H9 (cell line): Measurements from ENCODE around the gene SMYD2. TPM values are rescaled to one million over a fixed set of nuclear protein-coding genes. Genes with fewer than 3 reads are reported as not detected.
A peak's percentile ranks its signal among the peaks of the same experiment; 100 is the strongest.

Experiments used
- DNase-seq: peaks from one replicate; pipeline ENCODE4 v3.0.0-alpha.2; 2017
- H2AFZ ChIP-seq: one replicate; pipeline ENCODE4 v1.6.1; 2013; ENCODE audit warnings: mild to moderate bottlenecking, low read length, control low read depth, moderate library complexity
- H2AK5ac ChIP-seq: 2 replicates; pipeline ENCODE4 v1.6.1; 2013; ENCODE audit warnings: low read length, control low read depth, mixed read lengths; ENCODE audit not compliant: insufficient read length
- H2BK120ac ChIP-seq: one replicate; pipeline ENCODE4 v1.6.1; 2013; ENCODE audit warnings: low read depth, mild to moderate bottlenecking, low read length, control low read depth, inconsistent platforms; ENCODE audit not compliant: poor library complexity, severe bottlenecking
- H2BK12ac ChIP-seq: 2 replicates; pipeline ENCODE4 v1.6.1; 2013; ENCODE audit warnings: low read length, control low read depth, mixed read lengths, low read depth; ENCODE audit not compliant: insufficient read length
- H2BK15ac ChIP-seq: 2 replicates; pipeline ENCODE4 v1.6.1; 2013; ENCODE audit warnings: low read depth, low read length, control low read depth
- H2BK20ac ChIP-seq: one replicate; pipeline ENCODE4 v1.6.1; 2013; ENCODE audit warnings: low read depth, mild to moderate bottlenecking, low read length, control low read depth, inconsistent platforms; ENCODE audit not compliant: poor library complexity, severe bottlenecking
- H2BK5ac ChIP-seq: 2 replicates; pipeline ENCODE4 v1.6.1; 2013; ENCODE audit warnings: low read length, control low read depth, mixed read lengths; ENCODE audit not compliant: insufficient read length
- H3K14ac ChIP-seq: 2 replicates; pipeline ENCODE4 v1.6.1; 2013; ENCODE audit warnings: low read length, control low read depth; ENCODE audit not compliant: insufficient read depth
- H3K18ac ChIP-seq: 2 replicates; pipeline ENCODE4 v1.6.1; 2013; ENCODE audit warnings: low read depth, mild to moderate bottlenecking, mixed read lengths, low read length, control low read depth; ENCODE audit not compliant: insufficient read length
- H3K23ac ChIP-seq: 2 replicates; pipeline ENCODE4 v1.6.1; 2013; ENCODE audit warnings: low read length, control low read depth, mixed read lengths, low read depth; ENCODE audit not compliant: insufficient read length
- H3K23me2 ChIP-seq: 2 replicates; pipeline ENCODE4 v1.6.1; 2013; ENCODE audit warnings: low read depth, mild to moderate bottlenecking, mixed read lengths, low read length, control low read depth; ENCODE audit not compliant: insufficient read length, poor library complexity, severe bottlenecking
- H3K27ac ChIP-seq: 2 replicates; pipeline ENCODE4 v1.5.1; 2013; ENCODE audit warnings: low read length, control low read depth, mixed read lengths, low read depth; ENCODE audit not compliant: insufficient read length
- H3K27me3 ChIP-seq: 2 replicates; pipeline ENCODE4 v1.6.1; 2013; ENCODE audit warnings: low read length, control low read depth, inconsistent platforms; ENCODE audit not compliant: insufficient read depth
- H3K4ac ChIP-seq: 2 replicates; pipeline ENCODE4 v1.6.1; 2013; ENCODE audit warnings: low read depth, mild to moderate bottlenecking, control low read depth, inconsistent platforms, low read length, moderate library complexity
- H3K4me1 ChIP-seq: 2 replicates; pipeline ENCODE4 v1.6.1; 2013; ENCODE audit warnings: low read length, control low read depth, inconsistent platforms; ENCODE audit not compliant: insufficient read depth
- H3K4me2 ChIP-seq: 2 replicates; pipeline ENCODE4 v1.6.1; 2013; ENCODE audit warnings: low read length, control low read depth, mixed read lengths; ENCODE audit not compliant: insufficient read length, insufficient read depth
- H3K56ac ChIP-seq: 2 replicates; pipeline ENCODE4 v1.6.1; 2013; ENCODE audit warnings: low read depth, mild to moderate bottlenecking, mixed read lengths, low read length, control low read depth; ENCODE audit not compliant: insufficient read length
- H3K79me1 ChIP-seq: 2 replicates; pipeline ENCODE4 v1.6.1; 2013; ENCODE audit warnings: low read depth, mild to moderate bottlenecking, moderate library complexity, low read length, control low read depth, inconsistent platforms; ENCODE audit not compliant: insufficient read depth, poor library complexity, severe bottlenecking
- H3K79me2 ChIP-seq: 2 replicates; pipeline ENCODE4 v1.6.1; 2013; ENCODE audit warnings: low read length, control low read depth, inconsistent platforms; ENCODE audit not compliant: insufficient read depth
- H3K9ac ChIP-seq: 2 replicates; pipeline ENCODE4 v1.6.1; 2013; ENCODE audit warnings: low read length, control low read depth, mixed read lengths; ENCODE audit not compliant: insufficient read length; ENCODE audit errors: extremely low read depth
- H3K9me3 ChIP-seq: one replicate; pipeline ENCODE4 v1.6.1; 2013; ENCODE audit warnings: low read depth, low read length, inconsistent platforms; ENCODE audit not compliant: control insufficient read depth
- H3T11ph ChIP-seq: one replicate; pipeline ENCODE4 v1.6.1; 2013; ENCODE audit warnings: mild to moderate bottlenecking, low read length, control low read depth, inconsistent platforms
- H4K20me1 ChIP-seq: one replicate; pipeline ENCODE4 v1.6.1; 2013; ENCODE audit not compliant: control insufficient read depth, insufficient read length, insufficient read depth
- H4K5ac ChIP-seq: 2 replicates; pipeline ENCODE4 v1.6.1; 2013; ENCODE audit warnings: low read depth, mild to moderate bottlenecking, mixed read lengths, low read length, control low read depth; ENCODE audit not compliant: insufficient read length
- H4K8ac ChIP-seq: replicated peaks from 2 replicates; pipeline ENCODE4 v1.6.1; 2013; ENCODE audit warnings: low read length, control low read depth, mixed read lengths, low read depth; ENCODE audit not compliant: insufficient read length
- H4K91ac ChIP-seq: 2 replicates; pipeline ENCODE4 v1.6.1; 2013; ENCODE audit warnings: low read depth, mild to moderate bottlenecking, moderate library complexity, mixed read lengths, low read length, control low read depth; ENCODE audit not compliant: insufficient read length
- H3K27ac Mint-ChIP-seq, 3 experiments: 2 replicates in 2 of 3; 3 replicates in 1 of 3; pipeline ENCODE4 v1.8.0; 2020 to 2021; ENCODE audit warnings: mixed read lengths in 3 of 3, mild to moderate bottlenecking in 1 of 3, moderate library complexity in 1 of 3
- H3K27me3 Mint-ChIP-seq: 2 replicates; pipeline ENCODE4 v1.8.0; 2021; ENCODE audit warnings: low read depth, mild to moderate bottlenecking, moderate library complexity, mixed read lengths
- H3K36me3 Mint-ChIP-seq, 3 experiments: 2 replicates in 2 of 3; 3 replicates in 1 of 3; pipeline ENCODE4 v1.8.0; 2020 to 2021; ENCODE audit warnings: low read depth in 3 of 3, mixed read lengths in 3 of 3; ENCODE audit not compliant: insufficient read depth in 1 of 3
- H3K4me1 Mint-ChIP-seq, 2 experiments: 2 replicates each; pipeline ENCODE4 v1.8.0; 2020; ENCODE audit warnings: mixed read lengths in 2 of 2
- H3K4me3 Mint-ChIP-seq, 2 experiments: 2 replicates in 1 of 2; 3 replicates in 1 of 2; pipeline ENCODE4 v1.8.0; 2020 to 2021; ENCODE audit warnings: mild to moderate bottlenecking in 2 of 2, mixed read lengths in 2 of 2, moderate library complexity in 1 of 2
- H3K9me3 Mint-ChIP-seq, 2 experiments: 2 replicates in 1 of 2; 3 replicates in 1 of 2; pipeline ENCODE4 v1.8.0; 2020; ENCODE audit warnings: mild to moderate bottlenecking in 2 of 2, mixed read lengths in 2 of 2, moderate library complexity in 1 of 2
- CTCF ChIP-seq: fragments of 200-600 bp; sonication (generic); conservative IDR thresholded peaks from 3 replicates; pipeline ENCODE4 v1.8.0; 2021; ENCODE audit warnings: antibody characterized with exemption, mild to moderate bottlenecking
- WGBS: extraction: QIAGEN DNeasy Blood & Tissue Kit; methylation state at CpG from one replicate; pipeline ENCODE4 v1.1.7; 2013; ENCODE audit warnings: missing lambda C conversion rate, low lambda C conversion rate, mixed read lengths; ENCODE audit not compliant: insufficient read length; ENCODE audit errors: extremely low coverage; 5-methylcytosine and 5-hydroxymethylcytosine counted together
- total RNA-seq: library from RNA; stranded (reverse); gene quantifications from 2 replicates; pipeline ENCODE4 v1.2.1, GENCODE V29; 2021

The SMYD2 gene
- total RNA-seq, 1 experiment from 2014 or later, result 10.9 TPM

- H2BK5ac ChIP-seq, result no peak overlapping the region
- no peaks in the 10 kb centered on the region; the same call in 1 of the 2 replicates for H3K4me1 ChIP-seq
- H3K23ac ChIP-seq, result no peak overlapping the region
- no peak overlapping the region for H2BK15ac ChIP-seq
- H3K56ac ChIP-seq, result no peak overlapping the region
- no peaks in the 10 kb centered on the region for H3K79me1 ChIP-seq
- H3K4ac ChIP-seq, result no peak overlapping the region
- no peak overlapping the region for H4K5ac ChIP-seq
- no peak overlapping the region for H3K18ac ChIP-seq
- Mint-ChIP-seq H3K4me3 (no peak overlapping the region), H3K4me1 (peaks cover 16 to 23% of the 10 kb centered on the region in 2 experiments), H3K36me3 (no peaks in the 10 kb centered on the region), H3K27me3 (peaks cover 4% of the 10 kb centered on the region), H3K9me3 (no peaks in the 10 kb centered on the region; a peak in 1 of 5 replicates), H3K27ac (peak overlapping the region in 1 of 3 experiments; percentile 26; a peak in 3 of 7 replicates)
- H2AFZ ChIP-seq, result no peak overlapping the region
- no CpG with 5 or more reads among the region's 2 CpGs for WGBS
- H2BK12ac ChIP-seq, result no peak overlapping the region
- no peaks in the 10 kb centered on the region for H4K20me1 ChIP-seq
- H4K91ac ChIP-seq, result no peak overlapping the region
- no peaks in the 10 kb centered on the region for H3K23me2 ChIP-seq
- H3K4me2 ChIP-seq, result no peak overlapping the region
- no peak overlapping the region for H4K8ac ChIP-seq
- no peak overlapping the region for H3K14ac ChIP-seq
- H3K79me2 ChIP-seq, result no peaks in the 10 kb centered on the region
- no peak for TF ChIP-seq CTCF
- H3K27me3 ChIP-seq, result no peaks in the 10 kb centered on the region
- H3T11ph ChIP-seq, result no peak overlapping the region
- H2BK20ac ChIP-seq, result no peak overlapping the region
- H2BK120ac ChIP-seq, result no peak overlapping the region
- no peak overlapping the region for H3K9ac ChIP-seq
- no peaks in the 10 kb centered on the region for H3K9me3 ChIP-seq
- DNase-seq, result no peak
- no peak overlapping the region for H3K27ac ChIP-seq
- no peak overlapping the region for H2AK5ac ChIP-seq
Measured at GRCh38 chr1:214259353-214259977, 21.5 kb upstream of the SMYD2 start.
